TTC549 (cell line): ENCODE results near the gene SH3YL1.

ENCODE experiments used
- FAIRE-seq: peaks from 2 replicates; lab custom pipeline; 2012; peaks lifted over from hg19 to GRCh38; lab: Jason Lieb, UNC

Gene SH3YL1

DNA sequence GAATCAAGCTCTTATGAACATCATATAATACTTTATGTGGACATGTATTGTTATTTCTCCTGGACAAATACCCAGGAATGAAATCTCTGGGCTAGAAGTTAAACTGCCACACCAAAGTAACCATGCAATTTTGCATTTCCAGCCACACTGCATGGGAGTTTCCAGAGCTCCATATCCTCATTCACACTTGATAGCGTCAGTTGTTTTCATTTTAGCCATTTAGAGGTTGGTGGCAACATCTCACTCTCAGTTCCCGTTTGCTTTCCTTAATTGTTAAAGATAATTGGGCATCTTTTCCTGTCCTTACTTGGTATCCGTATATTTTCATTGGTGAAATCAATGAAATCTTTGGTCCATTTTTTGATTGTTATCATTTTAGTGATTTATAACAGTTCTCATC is 47.8 kb downstream of the SH3YL1 start:
- FAIRE-seq, result no peak

DNA sequence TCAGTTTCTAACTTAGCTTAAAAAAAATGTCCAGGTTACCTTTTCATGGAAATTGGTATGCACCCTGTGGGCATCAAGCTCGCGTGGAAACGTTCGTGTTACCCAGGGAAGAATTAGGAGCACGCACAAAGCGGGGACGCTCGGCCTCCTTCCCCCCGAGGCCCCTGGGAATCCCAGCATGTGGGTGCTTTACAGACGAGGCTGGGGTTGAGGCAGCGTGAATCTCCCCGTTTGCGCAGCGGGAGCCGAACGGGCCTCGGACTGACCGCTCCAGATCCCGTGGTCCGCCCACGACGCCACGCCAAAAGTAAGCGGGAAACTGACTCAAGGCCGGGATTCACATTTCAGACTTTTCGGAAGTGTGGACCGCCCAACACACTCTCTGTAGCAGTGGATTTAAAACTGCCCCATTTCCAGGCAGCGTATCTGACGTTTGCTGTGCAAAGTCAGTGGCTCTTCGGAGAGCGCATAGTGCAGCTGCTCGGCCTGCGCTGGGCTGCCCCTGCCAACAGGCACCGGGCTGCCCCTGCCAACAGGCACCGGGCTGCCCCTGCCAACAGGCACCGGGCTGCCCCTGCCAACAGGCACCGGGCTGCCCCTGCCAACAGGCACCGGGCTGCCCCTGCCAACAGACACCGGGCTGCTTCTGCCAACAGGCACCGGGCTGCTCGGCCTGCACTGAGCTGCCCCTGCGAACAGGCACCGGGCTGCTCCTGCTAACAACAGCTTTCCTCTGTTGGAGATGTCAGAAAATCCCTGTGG is 49.7 kb downstream of the SH3YL1 start:
- FAIRE-seq, result no peak

DNA sequence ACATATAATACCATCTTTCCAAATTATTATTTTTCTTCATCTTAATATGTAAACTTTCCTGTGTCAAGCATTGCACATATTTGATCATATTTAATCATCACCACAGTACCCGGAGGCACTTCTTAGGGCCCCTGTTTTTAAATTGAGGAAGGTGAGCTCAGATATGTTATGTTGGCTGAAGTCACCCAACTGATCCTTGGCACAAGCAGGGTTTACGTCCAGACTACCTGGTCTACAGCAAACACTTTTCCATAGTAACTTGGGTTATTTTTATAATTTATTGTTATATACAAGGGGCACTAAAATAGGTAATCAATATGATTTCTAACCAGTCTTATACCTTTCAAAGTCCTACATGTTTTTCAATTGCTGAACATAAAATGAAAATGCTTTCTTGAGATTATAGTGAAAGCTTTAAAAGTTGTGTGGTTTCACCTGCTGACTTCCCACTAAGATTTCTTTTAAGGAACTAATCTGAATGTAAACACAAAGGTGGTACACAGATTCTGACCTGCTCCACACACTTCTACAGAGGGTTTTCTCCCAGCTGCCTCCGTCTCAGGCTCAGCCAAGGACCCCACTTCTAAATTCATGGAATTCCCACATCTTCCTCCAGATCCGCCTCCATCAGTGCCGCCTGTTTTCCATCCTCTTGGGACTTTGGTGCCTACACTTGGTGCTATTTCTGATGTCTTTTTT is 52.2 kb downstream of the SH3YL1 start:
- FAIRE-seq, result no peak

DNA sequence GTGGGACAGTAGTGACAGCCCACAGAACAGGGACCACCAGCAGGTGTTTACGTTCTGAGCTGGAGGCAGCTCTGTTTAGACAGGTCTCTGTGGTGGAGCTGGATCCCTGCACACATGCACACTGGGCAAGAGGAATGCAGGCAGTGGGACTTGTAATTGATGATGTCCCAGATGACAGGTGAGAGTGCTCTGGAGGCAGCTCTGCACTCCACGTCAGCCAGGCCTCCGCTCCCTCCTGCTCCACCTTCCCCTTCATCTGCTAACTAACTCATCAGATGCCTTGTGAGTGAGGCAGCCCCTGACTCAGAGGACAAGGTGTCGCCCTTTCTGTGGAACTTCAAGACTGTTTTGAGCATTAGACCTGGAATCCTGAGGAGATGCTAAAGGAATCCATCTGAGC is 53.2 kb downstream of the SH3YL1 start:
- no peak for FAIRE-seq

DNA sequence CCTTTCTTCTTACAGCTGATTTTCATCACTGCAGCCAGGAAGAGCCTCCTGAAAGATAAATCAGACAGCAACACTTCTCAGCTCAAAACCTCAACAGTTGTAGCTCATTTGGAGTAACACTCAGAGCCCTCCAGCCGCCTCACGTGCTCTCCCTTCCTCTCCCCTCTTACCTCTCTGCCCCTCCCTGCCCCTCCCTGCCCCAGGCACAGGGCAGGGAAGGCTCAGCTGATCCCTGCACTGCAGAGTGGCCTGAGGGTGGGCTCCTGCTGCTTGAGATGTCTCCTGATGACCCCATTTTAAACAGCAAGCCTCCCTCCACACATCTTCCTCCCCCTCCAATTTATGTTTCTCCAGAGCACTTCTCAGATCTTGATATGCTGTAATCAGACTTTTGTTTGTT is 54.4 kb downstream of the SH3YL1 start:
- no peak for FAIRE-seq

DNA sequence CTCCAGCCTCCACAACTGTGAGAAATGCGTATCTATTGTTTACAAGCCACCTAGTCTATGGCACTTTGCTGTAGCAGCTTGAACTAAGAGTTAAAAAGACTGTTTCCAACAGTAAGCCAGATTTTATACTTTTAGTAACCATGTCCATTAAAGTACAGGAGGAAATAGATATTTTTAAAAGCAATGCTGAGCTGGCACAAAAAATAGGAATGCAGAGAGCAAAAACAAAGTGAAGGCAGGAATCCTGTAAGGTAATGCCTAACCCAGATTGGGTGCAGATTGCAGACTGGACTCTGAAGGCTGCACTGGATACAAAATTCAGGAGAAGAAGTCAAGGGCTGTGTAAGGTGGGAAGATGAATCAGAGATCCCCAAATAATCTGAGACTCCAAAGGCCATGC is 55.5 kb downstream of the SH3YL1 start:
- FAIRE-seq, result no peak

DNA sequence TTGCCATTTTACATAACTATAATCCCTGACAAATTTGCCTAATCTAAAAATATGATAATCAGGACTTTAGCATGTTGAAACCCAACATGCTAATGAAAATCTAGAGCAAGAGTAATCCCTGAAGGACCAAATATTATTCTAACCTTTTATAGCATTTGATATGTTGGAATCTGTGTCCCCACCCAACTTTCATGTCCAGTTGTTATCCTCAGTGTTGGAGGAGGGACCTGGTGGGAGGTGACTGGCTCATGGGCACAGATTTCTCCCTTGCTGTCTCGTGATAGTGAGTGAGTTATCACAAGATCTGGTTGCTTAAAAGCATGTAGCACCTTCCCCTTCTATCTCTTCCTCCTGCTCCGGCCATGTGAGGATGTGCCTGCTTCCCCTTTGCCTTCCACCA is 59.8 kb downstream of the SH3YL1 start:
- FAIRE-seq, result no peak

DNA sequence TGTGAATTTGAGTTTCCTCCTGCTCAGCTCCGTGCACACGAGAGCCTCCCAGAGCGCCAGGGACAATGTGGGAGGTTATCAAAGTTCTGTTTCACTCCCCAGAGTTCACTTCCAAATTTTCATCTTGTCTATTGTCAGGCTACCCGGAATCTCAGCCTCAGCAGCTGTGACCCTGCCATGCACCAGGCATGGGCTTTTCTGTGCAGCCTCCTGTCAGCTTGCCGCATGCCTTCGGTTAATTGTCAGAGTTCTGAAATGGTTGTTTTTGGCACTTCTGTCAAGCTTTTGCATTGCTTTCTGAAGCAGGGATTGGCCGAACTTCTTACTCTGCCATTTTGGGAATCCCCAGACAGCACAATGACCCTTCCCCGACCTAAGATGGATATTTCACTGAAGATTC is 60.4 kb downstream of the SH3YL1 start:
- FAIRE-seq, result no peak

DNA sequence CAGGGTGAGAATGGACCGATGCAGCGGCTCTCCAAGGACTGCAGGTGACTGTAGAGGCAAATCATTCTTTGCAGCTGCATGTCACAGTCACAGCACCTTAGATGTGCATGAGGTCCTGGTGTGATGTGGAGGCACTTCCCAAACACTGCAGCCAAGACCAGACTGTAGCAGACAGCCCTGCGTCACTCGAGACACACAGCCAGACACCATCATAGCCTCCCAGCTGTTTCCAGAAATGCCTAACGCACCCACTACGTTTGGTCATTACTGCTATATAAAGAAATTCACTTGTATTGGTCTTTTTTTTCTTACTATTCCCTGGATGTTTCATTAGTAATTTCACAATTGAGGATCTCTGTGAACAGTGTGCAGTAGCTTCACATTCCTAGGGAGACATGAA is 60.9 kb downstream of the SH3YL1 start:
- no peak for FAIRE-seq

DNA sequence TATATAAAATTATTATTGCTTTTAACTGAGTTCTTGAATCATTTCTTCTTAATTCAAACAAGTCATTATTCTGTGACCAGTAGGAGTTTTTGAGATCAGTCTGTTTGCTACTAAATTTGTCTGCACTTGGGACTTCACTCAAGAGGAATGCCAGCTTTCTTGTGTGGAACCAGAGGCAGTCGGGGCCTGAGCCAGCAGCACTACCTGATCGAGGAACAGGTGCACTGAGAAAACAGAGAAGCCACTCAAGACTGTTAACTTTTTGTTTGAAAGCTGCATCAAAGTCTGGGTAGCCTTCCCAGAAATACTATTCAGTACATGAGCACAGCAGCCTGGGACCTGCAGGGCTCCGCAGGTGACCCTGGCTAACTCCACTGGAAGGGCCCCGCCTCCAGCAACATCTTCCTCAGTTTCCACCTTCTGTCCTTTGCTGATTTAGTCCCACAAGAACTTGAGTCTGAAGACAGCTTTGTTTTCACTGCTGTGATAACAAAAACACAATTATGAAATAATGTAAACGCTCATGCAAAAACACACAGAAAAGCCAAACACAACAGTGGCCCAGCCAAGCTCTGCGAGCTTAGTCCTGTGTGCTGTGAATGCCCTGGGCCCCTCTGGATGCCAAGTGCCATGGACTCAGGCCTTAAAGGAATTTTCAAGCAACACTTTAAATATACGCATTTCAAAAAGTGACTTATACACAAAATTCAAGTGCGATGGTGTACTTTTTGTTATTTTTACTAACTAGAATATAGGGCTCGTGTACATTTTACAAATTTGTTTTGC is 62.0 kb downstream of the SH3YL1 start:
- FAIRE-seq, result no peak

DNA sequence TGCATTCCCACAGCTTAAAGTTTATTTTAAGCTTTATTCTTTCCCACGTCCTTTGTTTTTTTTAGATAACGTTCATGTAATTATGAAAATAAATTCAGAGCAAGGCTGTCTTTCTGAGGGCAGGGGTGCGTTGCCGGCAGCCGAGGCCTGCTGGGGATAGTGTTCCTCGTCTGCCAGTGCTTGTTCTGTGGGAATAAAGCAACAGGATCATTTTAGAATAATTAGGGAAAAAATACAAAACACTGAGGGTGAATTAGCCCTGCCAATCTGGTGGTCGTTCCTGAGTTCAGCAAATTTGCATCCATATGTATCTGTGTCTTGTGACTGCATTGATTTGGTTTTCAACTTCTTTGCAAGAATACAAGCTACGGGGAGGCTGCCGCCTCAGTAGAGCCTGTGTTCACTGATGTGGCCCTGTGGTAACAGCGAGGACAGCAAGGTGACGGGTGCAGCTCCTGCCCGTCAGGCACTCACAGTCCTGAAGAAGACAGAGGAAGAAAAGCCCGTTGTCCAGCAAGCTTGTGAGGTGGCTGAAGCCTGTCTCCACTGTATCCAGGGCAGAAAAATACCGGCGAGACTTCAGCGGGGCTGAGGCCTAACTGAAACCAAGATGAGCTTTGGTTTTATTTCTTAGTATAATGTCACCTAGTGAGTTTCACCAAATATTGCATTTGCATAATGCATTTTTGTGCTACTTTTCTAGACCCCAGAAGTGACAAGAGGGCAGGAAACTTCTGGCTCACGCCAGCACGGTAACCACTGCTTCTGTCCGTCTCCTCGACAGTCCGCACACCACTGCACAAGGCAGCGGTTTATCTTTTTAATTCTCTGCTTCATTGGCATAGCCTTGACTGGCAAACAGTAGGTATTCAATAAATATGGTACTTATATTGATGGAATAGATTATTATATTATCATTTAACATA is 64.5 kb downstream of the SH3YL1 start:
- no peak for FAIRE-seq

DNA sequence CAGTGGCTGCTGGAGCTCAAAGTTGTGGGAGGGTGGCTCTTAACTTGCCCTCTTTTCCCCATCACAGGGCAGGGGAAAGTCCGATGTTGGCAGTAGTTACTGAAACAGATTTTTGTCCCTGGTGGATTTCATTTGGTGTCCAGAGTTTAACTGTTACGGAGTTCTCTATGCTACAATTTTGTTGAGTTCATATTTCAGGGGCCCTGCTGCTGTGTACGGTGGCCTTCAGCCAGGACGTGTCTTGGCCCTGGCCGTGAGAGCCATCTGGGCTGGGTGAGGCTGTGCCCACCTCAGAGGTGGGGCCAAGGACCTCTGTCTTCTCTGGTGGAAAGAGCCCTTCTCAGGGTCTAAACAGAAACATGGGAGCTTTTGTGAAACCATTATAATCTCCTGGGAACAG is 67.4 kb downstream of the SH3YL1 start:
- FAIRE-seq, result no peak

DNA sequence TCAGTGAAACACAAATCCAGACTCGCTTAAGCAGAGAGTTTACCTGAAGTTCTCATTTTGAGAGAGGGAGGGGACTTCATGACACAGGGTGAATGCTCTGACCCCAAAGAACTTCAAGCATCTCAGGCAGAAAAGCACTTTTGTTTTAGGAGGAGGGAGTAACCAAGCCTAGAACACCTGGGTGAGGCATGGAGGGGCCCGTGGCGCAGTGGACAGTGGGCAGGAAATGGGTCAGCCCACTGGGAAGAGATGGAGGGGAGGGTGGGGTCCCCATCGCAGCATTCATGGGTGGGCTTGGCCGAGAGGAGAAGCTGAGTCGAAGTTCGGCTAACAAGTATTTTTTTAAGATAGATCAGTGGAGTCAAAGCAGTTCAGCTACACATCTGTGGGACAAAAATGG is 67.9 kb downstream of the SH3YL1 start:
- FAIRE-seq, result no peak

DNA sequence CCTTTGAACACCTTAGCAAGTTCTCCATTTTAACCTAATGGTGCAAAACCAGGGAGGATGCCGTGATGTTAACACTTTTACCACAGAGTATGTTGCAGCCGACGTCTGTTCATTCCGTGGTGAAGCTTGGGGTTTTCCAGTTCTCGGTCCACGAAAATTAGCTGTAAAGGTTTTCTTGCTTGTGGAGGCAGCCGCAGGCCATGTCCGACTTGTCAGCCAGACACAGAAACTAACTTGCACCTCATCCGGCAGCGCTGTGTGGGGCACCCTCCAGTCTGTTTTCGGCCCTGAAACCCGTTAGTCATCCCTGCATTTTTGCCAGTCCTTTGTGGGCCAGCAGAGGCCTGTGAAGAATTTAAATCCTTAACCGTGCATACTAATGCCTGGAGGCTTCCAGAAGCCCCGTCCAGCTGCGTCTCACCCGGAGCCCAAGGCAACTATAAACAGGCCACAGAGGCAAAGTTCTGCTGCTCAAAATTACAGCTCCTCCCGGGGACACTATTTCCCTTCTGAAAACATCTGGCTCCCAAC is 70.6 kb downstream of the SH3YL1 start:
- FAIRE-seq, result no peak

DNA sequence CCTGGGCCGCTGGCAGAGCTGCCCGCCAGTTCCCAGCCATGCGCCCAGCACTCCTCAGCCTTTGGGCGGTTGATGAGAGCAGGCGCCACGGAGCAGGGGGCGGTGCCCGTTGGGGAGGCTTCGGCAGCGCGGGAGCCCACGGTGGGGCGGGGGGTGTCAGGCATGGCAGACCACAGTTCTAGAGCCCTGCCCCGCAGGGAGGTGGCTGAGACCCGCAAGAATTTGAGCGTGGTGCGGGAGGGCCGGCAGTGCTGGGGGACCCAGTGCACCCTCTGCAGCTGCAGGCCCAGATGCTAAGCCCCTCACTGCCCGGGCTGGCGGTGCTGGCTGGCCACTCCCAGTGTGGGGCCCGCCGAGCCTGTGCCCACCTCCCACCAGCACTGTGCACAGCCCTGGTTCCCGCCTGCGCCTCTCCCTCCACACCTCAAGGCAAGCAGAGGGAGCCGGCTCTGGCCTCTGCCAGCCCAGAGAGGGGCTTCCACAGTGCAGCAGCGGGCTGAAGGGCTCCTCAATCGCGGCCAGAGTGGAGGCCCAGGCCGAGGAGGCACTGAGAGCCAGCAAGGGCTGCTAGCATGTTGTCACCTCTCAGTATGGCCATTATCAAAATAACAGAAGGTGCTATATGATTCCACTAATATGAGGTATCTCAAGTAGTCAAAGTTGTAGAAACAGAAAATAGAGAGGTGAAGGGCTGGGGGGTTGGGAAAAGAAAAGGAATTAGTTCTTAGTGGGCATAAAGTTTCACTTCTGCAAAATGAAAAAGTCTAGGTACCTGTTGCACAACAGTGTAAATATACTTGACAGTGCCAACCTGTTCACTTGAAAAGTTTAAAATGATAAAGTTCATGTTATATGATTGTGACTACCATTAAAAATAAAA is 72.3 kb downstream of the SH3YL1 start:
- no peak for FAIRE-seq

DNA sequence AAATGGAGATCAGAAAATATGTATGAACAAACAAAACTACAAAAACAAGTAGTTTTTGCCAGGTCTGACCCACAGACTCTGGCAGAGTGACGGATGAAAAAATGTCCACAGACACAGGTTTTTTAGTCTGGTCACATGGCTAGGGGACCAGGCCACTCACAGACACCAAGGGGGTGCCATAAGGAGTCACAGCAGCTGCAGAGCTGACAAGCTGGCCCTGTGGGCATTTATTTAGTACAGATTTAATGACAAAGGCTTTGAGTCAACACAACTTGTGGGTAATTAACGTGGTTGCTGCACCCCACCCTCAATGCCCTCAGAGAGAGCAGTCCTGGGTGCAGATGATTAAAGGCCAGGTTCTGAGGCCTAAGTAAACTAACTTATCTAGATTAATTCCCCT is 76.0 kb downstream of the SH3YL1 start:
- FAIRE-seq, result no peak

DNA sequence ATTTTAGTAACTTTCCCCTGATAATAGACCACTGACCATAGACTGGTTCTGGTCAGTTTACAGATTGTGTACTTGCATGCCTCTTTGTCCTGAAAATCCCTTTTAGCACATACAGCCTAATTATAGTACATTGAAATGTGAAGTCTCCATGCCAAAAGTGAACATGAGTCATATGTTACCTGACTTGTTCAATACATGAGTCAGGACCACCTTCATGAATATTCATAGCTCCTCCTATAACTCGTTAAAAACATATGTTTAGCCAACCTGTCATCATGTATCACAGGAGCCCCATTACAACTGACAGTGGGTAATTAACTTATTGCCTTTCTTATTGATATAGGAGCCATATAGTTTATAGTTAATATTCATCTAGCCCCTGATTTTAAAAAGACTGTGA is 78.6 kb downstream of the SH3YL1 start:
- FAIRE-seq, result no peak

DNA sequence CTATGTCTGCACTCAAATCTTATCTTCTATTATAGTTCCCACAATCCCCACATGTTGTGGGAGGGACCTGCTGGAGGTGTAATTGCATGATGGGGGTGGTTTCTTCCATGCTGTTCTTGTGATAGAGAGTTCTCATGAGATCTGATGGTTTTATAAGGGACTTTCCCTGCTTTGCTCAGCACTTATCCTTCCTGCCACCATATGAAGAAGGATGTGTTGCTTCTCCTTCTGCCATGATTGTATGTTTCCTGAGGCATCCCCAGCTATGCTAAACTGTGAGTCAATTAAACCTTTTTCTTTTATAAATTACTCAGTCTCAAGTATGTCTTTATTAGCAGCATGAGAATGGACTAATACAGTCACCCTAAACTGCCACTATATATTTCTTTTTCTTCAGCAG is 79.1 kb downstream of the SH3YL1 start:
- no peak for FAIRE-seq

DNA sequence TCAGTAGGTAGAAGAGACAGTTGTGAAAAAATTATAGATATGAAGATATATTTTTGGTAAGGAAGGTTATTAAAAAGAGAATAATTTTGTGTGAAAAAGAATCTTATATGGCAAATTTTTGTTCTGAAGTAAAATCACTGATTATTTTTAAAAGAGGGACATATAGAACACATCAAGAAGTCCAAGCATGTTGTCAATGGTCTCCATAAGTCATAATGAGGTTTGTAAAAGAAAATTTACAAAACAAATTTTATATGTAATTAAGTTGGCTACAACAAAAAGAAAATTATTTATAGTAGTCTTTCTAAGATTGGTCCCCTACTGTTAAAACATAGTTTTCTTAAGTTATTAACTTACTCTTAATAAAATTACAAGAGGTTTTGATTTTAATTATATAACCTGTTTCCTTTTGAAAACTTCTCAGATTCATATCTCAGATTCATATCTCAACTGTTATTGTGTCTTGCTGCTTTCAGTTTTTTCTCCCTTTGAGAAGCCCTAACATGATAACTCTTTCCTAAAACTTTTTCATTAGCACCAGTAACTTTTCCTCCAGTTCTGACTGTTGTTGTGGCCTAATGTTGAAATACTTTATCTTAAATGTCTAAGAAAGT is 81.2 kb downstream of the SH3YL1 start:
- FAIRE-seq, result no peak

DNA sequence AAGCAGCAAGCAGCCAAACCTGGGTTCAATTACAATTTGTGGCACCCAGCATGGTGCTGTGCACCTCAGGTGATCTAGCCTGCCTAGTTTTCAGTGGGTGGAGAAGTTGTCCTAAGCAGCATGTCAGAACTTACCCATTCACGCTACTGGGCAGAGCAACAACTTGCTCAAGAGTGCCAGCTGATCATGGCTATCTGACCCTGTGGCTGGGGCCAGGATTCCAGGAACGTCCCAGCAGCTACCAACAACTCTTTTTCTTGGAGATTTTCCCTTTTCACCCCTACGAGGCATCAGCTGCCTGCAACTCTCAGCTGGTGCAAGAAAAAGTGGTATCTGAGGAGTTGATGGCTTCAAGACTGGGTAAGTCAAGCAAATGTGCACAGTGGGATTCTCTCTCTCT is 83.5 kb downstream of the SH3YL1 start:
- FAIRE-seq, result no peak

DNA sequence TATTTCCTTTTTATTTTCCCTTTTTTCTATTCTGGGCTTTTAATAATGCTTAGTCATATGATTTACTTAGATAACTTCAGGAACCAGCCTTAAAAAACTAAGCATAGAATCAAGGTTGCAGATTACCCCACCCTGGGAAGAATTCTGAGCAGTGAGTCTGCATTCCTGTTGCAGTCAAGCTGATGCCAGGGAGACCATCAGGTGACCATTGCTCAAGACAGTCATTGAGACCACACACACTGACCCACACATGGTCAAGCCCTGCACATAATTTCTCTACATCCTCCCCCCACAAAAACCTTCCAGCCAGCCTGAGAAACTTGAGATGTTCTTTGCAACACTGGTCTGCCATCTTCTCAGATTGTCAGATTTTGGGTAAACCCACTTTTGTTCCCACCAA is 83.9 kb downstream of the SH3YL1 start:
- FAIRE-seq, result no peak
